SK-N-SH (cell line): ENCODE results near the gene MOCOS.

Source experiments
- ELF1 ChIP-seq: IDR thresholded peaks from 2 replicates; pipeline ENCODE4 v1.4.0; 2012
- EZH2phosphoT487 ChIP-seq: fragments of 200-600 bp; sonication (generic); IDR thresholded peaks from 2 replicates; pipeline ENCODE4 v1.6.1; 2017; ENCODE audit warnings: low read depth, mixed run types, mild to moderate bottlenecking, antibody characterized with exemption, moderate library complexity, borderline replicate concordance
- FOXM1 ChIP-seq: IDR thresholded peaks from 2 replicates; pipeline ENCODE4 v1.4.0; 2012; ENCODE audit warnings: low read depth, mild to moderate bottlenecking
- JUND ChIP-seq: IDR thresholded peaks from 2 replicates; pipeline ENCODE4 v1.4.0; 2012
- POLR2AphosphoS5 ChIP-seq: IDR thresholded peaks from 2 replicates; pipeline ENCODE4 v1.6.1; 2012; ENCODE audit warnings: low read depth, low read length
- RAD21 ChIP-seq: IDR thresholded peaks from 2 replicates; pipeline ENCODE4 v1.6.1; 2012; ENCODE audit warnings: mild to moderate bottlenecking, low read length
- RCOR1 ChIP-seq: fragments of 150-350 bp; IDR thresholded peaks from 2 replicates; pipeline ENCODE4 v1.6.1; 2017; ENCODE audit warnings: antibody characterized with exemption, low read length
- RFX5 ChIP-seq: IDR thresholded peaks from 2 replicates; pipeline ENCODE4 v1.6.1; 2012; ENCODE audit warnings: mild to moderate bottlenecking, improper control_type of control experiment, low read length
- TF ChIP-seq, protein P1 (sequence below): fragments of 150-350 bp; IDR thresholded peaks from 2 replicates; pipeline ENCODE4 v1.6.1; 2017; ENCODE audit warnings: antibody characterized with exemption, low read length, low read depth, borderline replicate concordance
- TF ChIP-seq, protein P2 (sequence below): fragments of 200-600 bp; sonication (generic); IDR thresholded peaks from 2 replicates; pipeline ENCODE4 v1.6.1; 2017; ENCODE audit warnings: antibody characterized with exemption, mild to moderate bottlenecking, moderate library complexity

DNA sequence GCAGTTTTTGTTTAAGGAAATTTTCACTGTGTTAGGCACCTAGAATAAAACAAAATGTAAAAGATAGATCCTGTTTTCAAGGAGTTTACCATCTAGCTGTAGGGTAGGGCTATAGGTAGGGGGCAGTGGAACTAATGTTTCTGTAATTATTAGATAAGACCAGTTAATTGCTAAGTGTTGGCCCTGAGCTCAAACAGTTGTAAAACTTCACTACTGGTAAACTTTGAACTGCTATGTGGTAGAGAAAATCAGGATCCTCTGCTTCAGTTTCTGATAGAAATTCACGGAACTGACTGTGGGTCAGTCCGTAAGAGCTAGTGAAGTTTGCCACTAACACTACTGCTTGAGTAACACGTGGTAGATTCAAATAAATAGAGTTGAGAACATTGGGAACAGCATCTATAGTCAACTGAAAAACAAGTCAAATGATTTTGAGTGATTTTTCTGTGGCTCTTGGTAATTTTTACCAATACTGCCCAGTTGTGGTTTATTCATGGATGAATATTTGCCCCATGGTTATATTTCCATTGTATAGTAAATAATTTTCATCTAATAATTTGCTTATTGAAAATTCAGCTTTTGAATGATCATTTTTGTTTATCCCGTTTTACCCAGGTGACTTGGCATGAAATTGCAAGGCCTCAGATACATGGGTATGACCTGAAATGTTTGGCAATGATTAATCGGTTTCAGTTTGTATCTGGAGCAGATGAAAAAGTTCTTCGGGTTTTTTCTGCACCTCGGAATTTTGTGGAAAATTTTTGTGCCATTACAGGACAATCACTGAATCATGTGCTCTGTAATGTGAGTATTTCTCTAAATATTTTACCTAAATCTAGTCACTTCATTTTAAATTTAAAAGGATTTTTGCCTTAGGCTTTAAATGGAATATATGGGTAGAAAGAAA lies 31.2 kb upstream of the MOCOS start:
- TF ChIP-seq JUND (no peak), RFX5 (no peak), RCOR1 (no peak), EZH2phosphoT487 (no peak), ELF1 (no peak), FOXM1 (no peak), RAD21 (no peak), POLR2AphosphoS5 (no peak)
- TF ChIP-seq, protein P1, sequence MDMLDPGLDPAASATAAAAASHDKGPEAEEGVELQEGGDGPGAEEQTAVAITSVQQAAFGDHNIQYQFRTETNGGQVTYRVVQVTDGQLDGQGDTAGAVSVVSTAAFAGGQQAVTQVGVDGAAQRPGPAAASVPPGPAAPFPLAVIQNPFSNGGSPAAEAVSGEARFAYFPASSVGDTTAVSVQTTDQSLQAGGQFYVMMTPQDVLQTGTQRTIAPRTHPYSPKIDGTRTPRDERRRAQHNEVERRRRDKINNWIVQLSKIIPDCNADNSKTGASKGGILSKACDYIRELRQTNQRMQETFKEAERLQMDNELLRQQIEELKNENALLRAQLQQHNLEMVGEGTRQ: no peak
- TF ChIP-seq, protein P2, sequence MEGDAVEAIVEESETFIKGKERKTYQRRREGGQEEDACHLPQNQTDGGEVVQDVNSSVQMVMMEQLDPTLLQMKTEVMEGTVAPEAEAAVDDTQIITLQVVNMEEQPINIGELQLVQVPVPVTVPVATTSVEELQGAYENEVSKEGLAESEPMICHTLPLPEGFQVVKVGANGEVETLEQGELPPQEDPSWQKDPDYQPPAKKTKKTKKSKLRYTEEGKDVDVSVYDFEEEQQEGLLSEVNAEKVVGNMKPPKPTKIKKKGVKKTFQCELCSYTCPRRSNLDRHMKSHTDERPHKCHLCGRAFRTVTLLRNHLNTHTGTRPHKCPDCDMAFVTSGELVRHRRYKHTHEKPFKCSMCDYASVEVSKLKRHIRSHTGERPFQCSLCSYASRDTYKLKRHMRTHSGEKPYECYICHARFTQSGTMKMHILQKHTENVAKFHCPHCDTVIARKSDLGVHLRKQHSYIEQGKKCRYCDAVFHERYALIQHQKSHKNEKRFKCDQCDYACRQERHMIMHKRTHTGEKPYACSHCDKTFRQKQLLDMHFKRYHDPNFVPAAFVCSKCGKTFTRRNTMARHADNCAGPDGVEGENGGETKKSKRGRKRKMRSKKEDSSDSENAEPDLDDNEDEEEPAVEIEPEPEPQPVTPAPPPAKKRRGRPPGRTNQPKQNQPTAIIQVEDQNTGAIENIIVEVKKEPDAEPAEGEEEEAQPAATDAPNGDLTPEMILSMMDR: no peak
